SK-N-SH (cell line): ENCODE measurements around the gene OR1M1.

Source experiments
- JUND ChIP-seq: IDR thresholded peaks from 2 replicates; pipeline ENCODE4 v1.4.0; 2012
- POLR2AphosphoS5 ChIP-seq: IDR thresholded peaks from 2 replicates; pipeline ENCODE4 v1.6.1; 2012; ENCODE audit warnings: low read depth, low read length
- RXRA ChIP-seq: IDR thresholded peaks from 2 replicates; pipeline ENCODE4 v1.4.0; 2012; ENCODE audit warnings: low read depth, mild to moderate bottlenecking, borderline replicate concordance
- TF ChIP-seq, protein P1 (sequence below): fragments of 150-350 bp; IDR thresholded peaks from 2 replicates; pipeline ENCODE4 v1.6.1; 2017; ENCODE audit warnings: antibody characterized with exemption, low read length, low read depth, borderline replicate concordance
- TF ChIP-seq, protein P2 (sequence below): IDR thresholded peaks from 2 replicates; pipeline ENCODE4 v1.4.0; 2012; ENCODE audit warnings: low read depth

DNA sequence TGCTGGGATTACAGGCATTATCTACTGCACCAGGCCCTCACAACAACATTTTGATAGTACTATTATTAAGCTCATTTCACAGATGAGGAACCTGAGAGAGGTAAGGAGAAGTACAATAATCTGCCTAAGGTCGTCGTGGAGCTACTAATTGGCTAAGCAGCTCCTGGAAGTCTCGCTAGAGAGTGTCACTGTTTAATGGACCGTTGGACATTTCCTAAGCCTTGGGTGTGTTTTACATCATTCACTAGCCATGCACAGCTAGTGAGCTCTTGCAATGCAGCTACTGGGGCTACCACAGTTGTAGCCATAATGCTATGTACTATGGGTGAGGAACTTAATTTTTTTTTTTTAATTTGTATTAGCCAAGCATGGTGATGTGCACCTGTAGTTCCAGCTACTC lies 34.0 kb upstream of the OR1M1 start:
- TF ChIP-seq, protein P1, sequence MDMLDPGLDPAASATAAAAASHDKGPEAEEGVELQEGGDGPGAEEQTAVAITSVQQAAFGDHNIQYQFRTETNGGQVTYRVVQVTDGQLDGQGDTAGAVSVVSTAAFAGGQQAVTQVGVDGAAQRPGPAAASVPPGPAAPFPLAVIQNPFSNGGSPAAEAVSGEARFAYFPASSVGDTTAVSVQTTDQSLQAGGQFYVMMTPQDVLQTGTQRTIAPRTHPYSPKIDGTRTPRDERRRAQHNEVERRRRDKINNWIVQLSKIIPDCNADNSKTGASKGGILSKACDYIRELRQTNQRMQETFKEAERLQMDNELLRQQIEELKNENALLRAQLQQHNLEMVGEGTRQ = no peak
- TF ChIP-seq, protein P2, sequence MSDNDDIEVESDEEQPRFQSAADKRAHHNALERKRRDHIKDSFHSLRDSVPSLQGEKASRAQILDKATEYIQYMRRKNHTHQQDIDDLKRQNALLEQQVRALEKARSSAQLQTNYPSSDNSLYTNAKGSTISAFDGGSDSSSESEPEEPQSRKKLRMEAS = no peak
- TF ChIP-seq POLR2AphosphoS5 (no peak), JUND (no peak), RXRA (no peak)
